ENCODE data around the gene SCN7A.

GRCh38 chr2:166539340-166540162 is 45.5 kb upstream of the SCN7A start:
- TF ChIP-seq POLR2AphosphoS5 (IDR thresholded peaks at IDR 0.05; ENCODE audit: low read depth, low read length) (no peak), SIN3A (IDR thresholded peaks at IDR 0.05; ENCODE audit: borderline replicate concordance, insufficient read depth, low read length) (no peak), REST (IDR thresholded peaks at IDR 0.05; ENCODE audit: insufficient read depth in 1 of 2, low read depth in 2 of 2, low read length in 2 of 2) (no peak), TAF1 (IDR thresholded peaks at IDR 0.05; ENCODE audit: borderline replicate concordance, insufficient read depth, low read length) (no peak), FOXP2 (optimal IDR thresholded peaks at IDR 0.05; ENCODE audit: borderline replicate concordance, extremely low read depth, extremely low read length, insufficient read depth) (no peak)

Data from PFSK-1 (cell line).